HFF-Myc (cell line): Measurements from ENCODE around the gene C3orf85.

Source experiments
- DNase-seq: peaks from one replicate; pipeline ENCODE4 v3.0.0-alpha.2; 2011; ENCODE audit warnings: low read depth; ENCODE audit errors: extremely low read depth
- H3K4me3 ChIP-seq: replicated peaks from 2 replicates; pipeline ENCODE4 v1.5.1; 2011; ENCODE audit warnings: low read depth, mild to moderate bottlenecking, control low read depth, low read length
- TF ChIP-seq, protein P1 (sequence below): IDR thresholded peaks from 2 replicates; pipeline ENCODE4 v1.5.1; 2012; ENCODE audit warnings: mild to moderate bottlenecking, low read depth, low read length, control low read depth; ENCODE audit errors: missing control alignments

The C3orf85 gene

DNA sequence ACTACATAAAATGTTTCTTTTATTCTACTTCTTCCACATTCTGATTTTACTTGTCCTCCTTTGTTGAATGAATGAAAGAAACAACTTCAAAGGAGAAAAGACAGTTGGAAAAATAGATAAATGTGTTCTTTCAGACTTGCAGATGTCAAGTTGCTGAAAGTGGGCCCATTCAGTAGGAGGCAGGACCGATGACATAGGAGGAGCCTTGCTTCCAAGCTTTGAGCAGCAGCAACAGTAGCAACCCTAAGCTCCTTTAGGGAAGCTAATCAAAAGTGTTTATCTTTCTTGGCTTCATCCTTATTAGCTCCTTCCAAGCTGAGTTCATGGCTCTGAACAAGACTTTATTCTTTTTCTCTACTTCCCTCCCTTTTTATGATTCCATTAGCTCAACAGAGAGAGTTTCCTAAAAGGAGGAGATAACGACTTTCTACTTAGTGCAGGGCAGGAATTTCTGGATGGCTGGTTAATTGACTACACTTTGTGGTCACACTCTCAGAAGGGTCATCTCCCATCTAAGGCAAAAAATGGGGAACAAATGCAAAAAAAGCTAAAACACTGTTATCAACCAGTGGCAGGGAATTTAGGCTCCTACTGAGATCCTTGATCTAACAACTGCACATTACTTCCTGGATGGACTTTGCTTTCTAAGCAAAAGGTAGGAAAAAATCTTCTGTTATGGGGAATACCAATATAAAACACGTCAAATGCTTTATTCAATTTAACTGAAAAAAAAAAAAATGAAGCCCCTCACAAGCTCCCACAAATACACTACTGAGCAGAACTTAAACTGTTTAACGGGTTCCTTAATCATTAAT is 23.4 kb upstream of the C3orf85 start:
- TF ChIP-seq, protein P1, sequence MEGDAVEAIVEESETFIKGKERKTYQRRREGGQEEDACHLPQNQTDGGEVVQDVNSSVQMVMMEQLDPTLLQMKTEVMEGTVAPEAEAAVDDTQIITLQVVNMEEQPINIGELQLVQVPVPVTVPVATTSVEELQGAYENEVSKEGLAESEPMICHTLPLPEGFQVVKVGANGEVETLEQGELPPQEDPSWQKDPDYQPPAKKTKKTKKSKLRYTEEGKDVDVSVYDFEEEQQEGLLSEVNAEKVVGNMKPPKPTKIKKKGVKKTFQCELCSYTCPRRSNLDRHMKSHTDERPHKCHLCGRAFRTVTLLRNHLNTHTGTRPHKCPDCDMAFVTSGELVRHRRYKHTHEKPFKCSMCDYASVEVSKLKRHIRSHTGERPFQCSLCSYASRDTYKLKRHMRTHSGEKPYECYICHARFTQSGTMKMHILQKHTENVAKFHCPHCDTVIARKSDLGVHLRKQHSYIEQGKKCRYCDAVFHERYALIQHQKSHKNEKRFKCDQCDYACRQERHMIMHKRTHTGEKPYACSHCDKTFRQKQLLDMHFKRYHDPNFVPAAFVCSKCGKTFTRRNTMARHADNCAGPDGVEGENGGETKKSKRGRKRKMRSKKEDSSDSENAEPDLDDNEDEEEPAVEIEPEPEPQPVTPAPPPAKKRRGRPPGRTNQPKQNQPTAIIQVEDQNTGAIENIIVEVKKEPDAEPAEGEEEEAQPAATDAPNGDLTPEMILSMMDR: no peak
- H3K4me3 ChIP-seq: no peak overlapping the region
- DNase-seq: no peak

DNA sequence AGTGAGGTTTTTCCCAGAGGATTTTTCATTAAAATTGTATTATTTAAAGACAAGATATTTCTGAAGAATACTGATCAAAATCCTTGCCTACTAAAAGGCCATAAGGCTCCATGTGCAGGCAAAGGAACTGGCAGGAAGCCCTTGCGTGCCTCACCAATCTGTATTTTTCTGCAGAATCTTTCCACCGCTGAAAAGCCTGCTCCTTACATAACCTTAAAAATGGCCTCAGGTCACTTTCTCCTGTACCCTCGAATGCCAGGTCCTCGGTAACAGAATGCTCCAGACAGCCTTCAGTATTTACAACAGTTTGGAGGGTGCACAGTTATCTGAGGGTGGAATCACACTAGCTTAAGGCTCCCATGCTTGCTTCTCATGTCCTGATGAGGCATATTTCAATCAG is 21.8 kb upstream of the C3orf85 start:
- DNase-seq: no peak
- TF ChIP-seq, protein P1: no peak
- no peak overlapping the region for H3K4me3 ChIP-seq

- TF ChIP-seq, protein P1: no peak
- no peak for DNase-seq
- no peak overlapping the region for H3K4me3 ChIP-seq
These were observed 21.1 kb upstream of the C3orf85 start for GRCh38 chr3:109115451-109115850.

- TF ChIP-seq, protein P1: no peak
- DNase-seq: no peak
- H3K4me3 ChIP-seq: no peak overlapping the region
These were observed 20.5 kb upstream of the C3orf85 start for GRCh38 chr3:109116031-109116430.

GRCh38 chr3:109117939-109118338 is 18.6 kb upstream of the C3orf85 start, which contains the start of gene MORC1:
MORC1 (minus strand) TSS chr3:109118134; CDS start chr3:109118059, 75 bp downstream.
- TF ChIP-seq, protein P1: no peak
- no peak for DNase-seq

GRCh38 chr3:109118584-109118983 is 17.9 kb upstream of the C3orf85 start:
- DNase-seq: no peak
- TF ChIP-seq, protein P1: no peak
- no peak overlapping the region for H3K4me3 ChIP-seq

More at GRCh38 chr3:109117939-109118338, 18.6 kb upstream of the C3orf85 start, which contains the start of gene MORC1:
- no peak within 1 kb of the TSS for H3K4me3 ChIP-seq
